Activated CD8-positive, alpha-beta memory T cell treated with anti-CD3 and anti-CD28 coated beads, Interleukin-2, amount 50 U/mL, for 4 hours (primary cell): ENCODE results near the gene ANKRD10.

Experiments used
- DNase-seq: peaks from one replicate; pipeline ENCODE4 v3.0.0-alpha.2; 2020

The ANKRD10 gene

GRCh38 chr13:110914331-110915056, 375 bp downstream of the ANKRD10 start:
- DNase-seq, result peak; percentile 76

GRCh38 chr13:110914081-110914330, 863 bp downstream of the ANKRD10 start:
- no peak for DNase-seq

- DNase-seq, result no peak
Measured at GRCh38 chr13:110913322-110914080, 1.4 kb downstream of the ANKRD10 start.

DNA sequence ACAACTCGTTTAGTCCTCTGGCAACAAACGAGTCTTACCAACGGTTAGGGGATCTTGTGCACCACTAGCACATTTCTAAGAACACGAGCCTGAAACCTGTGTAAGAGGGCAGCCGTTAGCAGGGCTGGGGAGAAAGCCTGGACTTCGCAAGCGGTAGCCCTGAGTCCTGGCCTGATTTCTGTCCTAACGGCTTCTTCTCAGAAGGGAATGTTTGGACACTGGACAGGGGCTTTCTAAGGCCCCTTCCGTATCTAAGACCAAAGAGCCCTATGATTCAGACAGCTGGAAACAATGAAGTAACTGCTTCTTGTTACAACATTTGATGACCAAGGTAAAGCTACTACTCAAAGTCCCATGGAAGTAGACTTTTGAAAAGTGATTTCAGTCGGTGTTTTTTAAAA, 2.2 kb downstream of the ANKRD10 start:
- DNase-seq, result no peak

GRCh38 chr13:110911880-110912279, 3.0 kb downstream of the ANKRD10 start:
- no peak for DNase-seq

DNA sequence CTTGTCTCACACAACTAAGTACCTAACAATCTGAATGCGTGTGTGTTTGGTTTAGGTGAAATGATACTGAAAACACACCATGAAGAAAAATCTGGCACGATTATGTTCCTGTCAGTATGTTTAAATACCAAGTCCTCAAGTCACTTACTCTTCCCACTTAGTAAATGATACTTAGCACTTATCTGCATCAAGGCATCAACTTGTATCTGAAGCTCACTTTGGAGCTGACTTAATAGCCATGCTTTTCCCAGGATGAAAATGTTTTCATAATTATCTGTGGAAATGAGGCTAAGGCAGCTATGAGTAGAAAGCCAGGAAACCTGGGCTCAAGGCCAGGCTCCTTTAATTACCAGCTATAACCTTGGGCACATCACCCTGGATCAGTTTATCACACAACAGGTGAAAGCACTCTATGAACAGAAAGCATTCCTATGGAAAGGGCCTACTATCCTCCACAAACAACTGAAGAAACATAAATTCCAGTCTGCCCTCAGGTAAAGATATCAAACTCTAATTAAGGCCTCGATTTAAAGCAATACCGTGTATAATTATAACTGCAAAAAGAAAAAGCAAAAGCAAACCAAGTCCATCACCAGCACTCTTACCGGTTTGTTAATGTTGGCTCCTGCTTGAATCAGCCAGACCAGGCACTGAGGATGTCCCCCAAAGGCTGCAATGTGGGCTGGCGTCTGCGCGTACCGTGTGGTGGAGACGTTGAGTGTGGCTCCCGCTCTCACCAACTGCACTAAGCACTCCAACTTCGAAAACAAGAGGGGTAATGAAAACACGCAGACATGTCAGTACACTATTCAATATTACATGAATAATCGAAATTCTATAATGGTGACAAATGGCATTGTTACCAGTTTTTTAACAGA, 4.6 kb downstream of the ANKRD10 start:
- no peak for DNase-seq

DNA sequence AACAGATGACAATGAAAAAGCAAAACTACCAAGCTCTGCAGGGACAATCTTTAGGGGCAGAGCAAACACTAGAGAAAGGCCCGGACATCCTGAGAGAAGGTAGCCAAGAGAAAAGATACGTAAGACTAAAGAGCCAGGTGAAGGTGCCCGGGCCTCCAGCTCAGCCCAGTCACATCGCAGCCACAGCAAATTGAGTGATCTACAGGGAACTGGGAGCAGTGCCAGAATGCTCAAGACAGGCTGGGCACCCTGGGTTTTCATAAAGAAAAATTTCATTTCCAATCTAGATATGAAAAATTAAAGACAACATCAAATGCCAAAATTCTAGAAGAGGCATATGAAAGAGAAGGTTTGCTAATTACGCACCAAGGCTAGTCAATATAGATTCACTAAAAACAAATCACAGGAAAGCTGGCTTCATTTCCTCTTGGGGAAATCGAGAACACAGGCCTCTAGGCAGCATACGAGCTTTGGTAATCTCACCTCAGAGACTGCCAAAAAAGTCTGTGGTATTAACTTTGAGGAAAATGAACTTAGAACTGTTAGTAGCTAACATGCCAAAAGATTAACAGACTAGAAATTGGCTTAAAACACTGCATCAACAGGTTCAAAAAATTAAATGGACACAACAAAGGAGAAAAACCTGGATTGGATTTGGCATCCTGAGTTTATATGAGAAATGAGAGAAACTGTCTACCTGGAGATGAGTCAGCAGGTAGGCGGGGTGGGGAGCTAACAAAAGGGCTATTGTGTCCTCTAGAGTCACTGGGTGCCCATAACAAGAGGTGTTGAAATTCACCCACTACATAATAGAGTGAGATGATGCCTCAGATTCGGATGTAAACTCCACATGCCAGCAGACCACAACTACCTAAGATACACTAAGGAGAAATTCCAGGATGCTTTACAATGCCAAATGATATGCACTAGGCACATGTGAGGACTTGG, 6.6 kb downstream of the ANKRD10 start:
- DNase-seq, result no peak

GRCh38 chr13:110907301-110907700, 7.6 kb downstream of the ANKRD10 start:
- no peak for DNase-seq

GRCh38 chr13:110904748-110905147, 10.1 kb downstream of the ANKRD10 start:
- DNase-seq, result no peak

DNA sequence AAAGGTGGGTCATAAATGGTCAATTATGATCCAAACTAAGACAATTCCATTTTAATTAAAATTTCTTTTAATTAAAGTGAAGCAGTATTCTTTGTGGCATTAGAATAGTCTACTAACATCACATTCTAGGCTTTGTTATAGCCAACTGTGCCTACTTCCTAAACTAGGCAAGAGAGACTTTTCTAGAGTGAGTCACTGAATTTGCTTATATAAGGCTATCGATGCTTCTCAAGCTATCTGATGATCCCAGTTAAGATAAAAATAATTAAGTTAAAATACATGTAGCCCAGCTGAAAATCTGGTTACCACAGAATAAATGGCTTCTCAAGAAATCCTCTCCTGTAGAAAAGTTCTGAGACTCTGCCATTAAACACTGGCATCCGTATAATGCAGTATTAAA, 12.5 kb downstream of the ANKRD10 start:
- DNase-seq, result no peak

DNA sequence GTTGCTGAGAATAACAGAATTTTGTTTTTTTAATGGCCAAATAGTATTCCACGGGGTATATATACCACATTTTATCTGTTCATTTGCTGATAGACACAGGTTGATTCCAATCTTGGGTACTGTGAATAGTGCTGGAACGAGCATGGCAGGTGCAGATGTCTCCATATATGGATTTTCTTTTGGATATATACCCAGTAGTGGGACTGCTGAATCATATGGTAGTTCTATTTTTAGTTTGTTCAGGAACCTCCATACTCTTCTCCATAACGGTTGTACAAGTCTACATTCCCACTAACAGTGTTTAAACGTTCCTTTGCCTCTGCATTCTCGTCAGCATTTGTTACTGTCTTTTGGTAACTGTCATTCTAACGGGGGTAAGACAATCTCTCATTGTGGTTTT, 17.3 kb downstream of the ANKRD10 start:
- no peak for DNase-seq

DNA sequence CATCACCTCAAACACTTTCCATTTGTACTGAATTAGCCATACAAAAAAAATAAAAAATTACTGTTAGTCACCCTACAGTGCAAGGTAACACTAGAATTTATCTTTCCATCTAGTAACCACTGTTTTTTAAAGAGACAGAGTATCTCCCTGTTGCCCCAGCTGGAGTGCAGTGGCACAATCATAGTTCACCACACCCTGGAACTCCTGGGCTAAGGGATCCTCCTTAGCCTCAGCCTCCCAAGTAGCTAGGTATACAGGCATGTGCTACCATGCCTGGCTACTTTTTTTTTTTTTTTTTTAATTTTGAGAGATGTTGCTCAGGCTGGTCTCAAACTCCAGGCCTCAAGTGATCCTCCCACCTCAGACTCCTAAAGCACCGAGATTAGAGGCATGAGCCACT, 17.9 kb downstream of the ANKRD10 start:
- no peak for DNase-seq

DNA sequence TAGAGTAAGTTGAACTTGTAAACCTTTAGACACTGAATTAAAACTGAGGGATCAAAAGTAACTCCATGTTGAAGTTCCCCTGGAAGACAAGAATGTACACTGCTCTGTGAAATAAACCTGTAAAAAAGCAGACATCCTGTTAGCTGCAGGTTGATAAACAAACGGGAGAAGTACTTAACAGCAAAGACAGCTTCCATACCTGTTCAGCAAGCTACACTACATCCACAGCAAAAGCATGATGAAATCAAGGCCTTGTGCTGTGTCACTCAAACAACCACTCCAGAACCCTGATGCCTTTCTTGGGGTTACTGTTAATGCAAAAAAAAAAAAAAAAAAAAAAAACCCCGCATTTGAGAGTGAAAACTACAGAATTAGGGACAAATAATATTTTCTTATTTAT, 20.8 kb downstream of the ANKRD10 start:
- DNase-seq, result no peak

DNA sequence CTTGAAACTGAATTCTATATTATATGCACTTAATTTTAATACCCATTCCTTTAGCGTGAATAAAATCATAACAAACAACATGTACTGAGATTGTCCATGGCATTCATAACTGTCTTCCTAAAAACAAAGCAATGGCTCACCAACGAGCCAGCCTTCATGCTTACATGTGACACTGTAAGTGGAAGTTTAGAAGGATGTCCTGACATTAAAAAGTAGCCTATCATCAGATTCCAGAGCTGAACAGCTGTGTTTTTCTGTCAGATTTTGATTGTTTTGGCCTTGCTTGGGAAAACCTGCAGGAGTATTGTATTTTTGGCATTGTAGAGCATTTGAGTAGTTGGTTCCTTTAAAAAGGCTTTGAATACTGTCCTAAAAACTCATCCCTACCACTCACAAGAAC, 21.3 kb downstream of the ANKRD10 start:
- no peak for DNase-seq

- no peak for DNase-seq
Measured at GRCh38 chr13:110890279-110891165, 24.3 kb downstream of the ANKRD10 start.

DNA sequence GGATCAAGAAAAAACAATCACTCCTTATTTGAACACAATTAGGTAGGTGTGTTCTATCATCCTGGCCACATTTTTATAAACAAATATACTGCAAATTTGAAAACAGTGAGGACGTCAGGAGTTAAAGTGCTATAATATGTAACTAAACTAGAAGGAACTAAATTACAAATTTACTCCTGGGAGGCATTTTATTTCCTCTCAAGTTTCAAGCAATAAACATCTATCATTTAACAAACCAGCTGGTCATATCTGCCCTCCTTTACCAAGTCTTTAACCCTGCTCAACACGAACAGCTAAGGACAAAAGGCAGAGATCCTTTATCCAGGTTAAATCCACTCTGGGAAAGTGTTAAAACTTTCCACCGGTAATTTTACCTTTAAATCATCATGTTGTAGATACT, 26.5 kb downstream of the ANKRD10 start:
- no peak for DNase-seq

GRCh38 chr13:110887597-110888333, 27.1 kb downstream of the ANKRD10 start:
- DNase-seq, result no peak

- DNase-seq, result no peak
Measured at GRCh38 chr13:110886870-110887596, 27.8 kb downstream of the ANKRD10 start.

GRCh38 chr13:110885966-110886869, 28.7 kb downstream of the ANKRD10 start:
- no peak for DNase-seq
